HepG2 (cell line): ENCODE data around the gene TNNT3. TPM values are rescaled to one million over a fixed set of nuclear protein-coding genes. Genes with fewer than 3 reads are reported as not detected.

Experiments used
- ADNP ChIP-seq: sonication (generic); formaldehyde crosslinking; IDR thresholded peaks from 2 replicates; pipeline ENCODE4 v1.4.0; 2020; ENCODE audit warnings: missing genetic modification reagents
- ARNT2 ChIP-seq: sonication (generic); formaldehyde crosslinking; IDR thresholded peaks from 2 replicates; pipeline ENCODE4 v1.8.0; 2022; ENCODE audit warnings: mild to moderate bottlenecking, low read depth, missing genetic modification reagents, moderate library complexity
- ELF3 ChIP-seq: IDR thresholded peaks from 2 replicates; pipeline ENCODE4 v1.6.1; 2016; ENCODE audit warnings: missing genetic modification reagents, missing compliant biosample characterization
- FOXA3 ChIP-seq: IDR thresholded peaks from 2 replicates; pipeline ENCODE4 v1.6.1; 2016; ENCODE audit warnings: missing genetic modification reagents, missing compliant biosample characterization
- FOXM1 ChIP-seq: sonication (generic); formaldehyde crosslinking; IDR thresholded peaks from 2 replicates; pipeline ENCODE4 v1.5.0; 2020; ENCODE audit warnings: missing genetic modification reagents
- GATA4 ChIP-seq: sonication (generic); IDR thresholded peaks from 2 replicates; pipeline ENCODE4 v1.6.1; 2016; ENCODE audit warnings: antibody characterized with exemption, low read depth, borderline replicate concordance
- GATAD2A ChIP-seq: IDR thresholded peaks from 2 replicates; pipeline ENCODE4 v1.6.1; 2016
- HDAC2 ChIP-seq: sonication (generic); formaldehyde crosslinking; IDR thresholded peaks from 2 replicates; pipeline ENCODE4 v1.4.0; 2020; ENCODE audit warnings: missing genetic modification reagents
- HNRNPH1 ChIP-seq: fragments of 200-400 bp; formaldehyde crosslinking; optimal IDR thresholded peaks from 2 replicates; pipeline ENCODE3; 2017; ENCODE audit warnings: mild to moderate bottlenecking, low read depth, low read length
- KLF16 ChIP-seq, 2 experiments: sonication (generic) in 1 of 2; formaldehyde crosslinking in 1 of 2; IDR thresholded peaks; 2 replicates each; pipeline versions ENCODE4 v1.6.1 to v1.8.0; 2016 to 2023; ENCODE audit warnings: missing genetic modification reagents in 2 of 2, missing compliant biosample characterization in 1 of 2
- KLF9 ChIP-seq: IDR thresholded peaks from 2 replicates; pipeline ENCODE4 v1.6.1; 2016; ENCODE audit warnings: low read depth
- MIXL1 ChIP-seq: IDR thresholded peaks from 2 replicates; pipeline ENCODE4 v1.6.1; 2016
- NR2F6 ChIP-seq, 2 experiments: IDR thresholded peaks; 2 replicates each; pipeline ENCODE4 v1.6.1; 2016; ENCODE audit warnings: antibody characterized with exemption in 1 of 2, mild to moderate bottlenecking in 1 of 2
- SAP130 ChIP-seq: IDR thresholded peaks from 2 replicates; pipeline ENCODE4 v1.6.1; 2016; ENCODE audit warnings: low read depth
- SOX5 ChIP-seq: IDR thresholded peaks from 2 replicates; pipeline ENCODE4 v1.6.1; 2016; ENCODE audit warnings: borderline replicate concordance
- STAG1 ChIP-seq: sonication (generic); formaldehyde crosslinking; IDR thresholded peaks from 2 replicates; pipeline ENCODE4 v1.4.0; 2020; ENCODE audit warnings: missing genetic modification reagents
- ZEB1 ChIP-seq: IDR thresholded peaks from 2 replicates; pipeline ENCODE4 v1.6.1; 2012; ENCODE audit warnings: mild to moderate bottlenecking, low read depth, inconsistent platforms; ENCODE audit not compliant: insufficient replicate concordance
- ZNF138 ChIP-seq: sonication (generic); formaldehyde crosslinking; IDR thresholded peaks from 2 replicates; pipeline ENCODE4 v1.5.0; 2020; ENCODE audit warnings: mild to moderate bottlenecking, low read depth, missing genetic modification reagents
- ZNF510 ChIP-seq: sonication (generic); formaldehyde crosslinking; IDR thresholded peaks from 2 replicates; pipeline ENCODE4 v1.4.0; 2020; ENCODE audit warnings: low read depth, mild to moderate bottlenecking, missing genetic modification reagents
- ZNF598 ChIP-seq: sonication (generic); formaldehyde crosslinking; IDR thresholded peaks from 2 replicates; pipeline ENCODE4 v1.5.1; 2020; ENCODE audit warnings: mild to moderate bottlenecking, missing genetic modification reagents, borderline replicate concordance
- ZNF615 ChIP-seq: sonication (generic); formaldehyde crosslinking; IDR thresholded peaks from 2 replicates; pipeline ENCODE4 v1.5.0; 2020; ENCODE audit warnings: mild to moderate bottlenecking, missing genetic modification reagents, borderline replicate concordance
- ZNF678 ChIP-seq: sonication (generic); formaldehyde crosslinking; IDR thresholded peaks from 2 replicates; pipeline ENCODE4 v1.4.0; 2020; ENCODE audit warnings: mild to moderate bottlenecking, missing genetic modification reagents
- polyA plus RNA-seq, 8 experiments: library from polyadenylated mRNA; depleted of rRNA in 3 of 8; stranded (reverse) in 7 of 8; unstranded in 1 of 8; fragments of >200 nt; fragmentation: Illumina TruSeq in 4 of 8; extraction: Trizol in 4 of 8; gene quantifications; 2 replicates each; pipeline versions ENCODE4 v1.2.1 to v1.2.3, GENCODE V29; 2011 to 2016; ENCODE audit warnings: low read depth in 4 of 8, missing spikeins in 1 of 8, mixed read lengths in 1 of 8; ENCODE audit not compliant: insufficient read depth in 1 of 8
- total RNA-seq, 5 experiments: library from RNA; depleted of rRNA; stranded (reverse); fragments of >200 nt; fragmentation: Illumina TruSeq; extraction: Trizol; gene quantifications; 2 replicates each; pipeline ENCODE4 v1.2.3, GENCODE V29; 2016; ENCODE audit warnings: low read depth in 1 of 5
- TF ChIP-seq, protein P1 (sequence below): sonication (generic); formaldehyde crosslinking; IDR thresholded peaks from 2 replicates; pipeline ENCODE4 v1.5.1; 2020; ENCODE audit warnings: mild to moderate bottlenecking, missing genetic modification reagents, moderate library complexity
- TF ChIP-seq, protein P2 (sequence below): IDR thresholded peaks from 2 replicates; pipeline ENCODE4 v1.4.0; 2020; ENCODE audit warnings: mild to moderate bottlenecking, missing genetic modification reagents
- TF ChIP-seq, protein P3 (sequence below): sonication (generic); formaldehyde crosslinking; IDR thresholded peaks from 2 replicates; pipeline ENCODE4 v1.4.0; 2020; ENCODE audit warnings: missing genetic modification reagents, mild to moderate bottlenecking, borderline replicate concordance
- TF ChIP-seq, protein P4 (sequence below): IDR thresholded peaks from 2 replicates; pipeline ENCODE4 v1.6.1; 2012; ENCODE audit warnings: inconsistent platforms

TNNT3 gene
- total and polyA plus RNA-seq, 2 of the 13 experiments (the other 11 are each of a cell fraction or from before 2014, with no cell fraction given), result not detected

DNA sequence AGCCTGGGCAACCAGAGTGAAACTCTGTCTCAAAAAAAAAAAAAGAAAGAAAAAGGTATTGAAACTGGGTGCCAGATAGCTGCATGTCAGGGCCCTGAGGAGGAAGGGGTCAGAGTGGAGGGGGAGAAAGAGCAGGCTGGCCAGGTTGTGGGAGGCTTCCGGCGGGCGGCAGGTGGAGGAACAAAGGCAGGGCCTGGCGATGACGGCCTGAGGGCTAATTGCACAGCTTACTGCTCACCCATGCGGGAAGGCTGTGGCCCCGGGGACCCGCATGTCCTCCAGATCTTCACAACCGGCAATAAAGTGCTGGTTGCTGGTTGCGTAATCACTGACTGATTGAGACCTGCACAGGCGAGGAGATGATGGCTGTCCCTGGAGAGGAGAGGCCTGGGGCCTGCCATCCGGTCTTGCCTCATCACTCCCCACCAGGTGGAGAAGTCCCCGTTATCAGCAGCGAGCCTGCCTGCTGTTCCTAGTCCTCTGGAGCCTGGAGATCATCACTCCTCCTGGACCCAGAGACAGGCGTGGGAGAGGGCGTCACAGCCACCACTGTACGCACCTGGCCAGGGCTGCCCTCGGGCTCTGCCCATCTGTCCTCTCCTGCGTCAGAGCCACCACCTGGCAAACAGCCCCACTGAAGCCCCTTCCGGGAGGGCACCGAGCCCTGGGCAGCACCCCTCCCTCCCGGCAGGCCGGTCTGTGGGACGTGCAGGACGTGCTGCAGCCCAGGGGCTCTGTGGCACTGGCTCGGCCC is 59.4 kb downstream of the TNNT3 start (continued):
- TF ChIP-seq GATA4 (no peak), SOX5 (CRISPR knock-in tag) (peak; percentile 30; the same call in 1 of the 2 replicates), HDAC2 (CRISPR knock-in tag) (0 out of 2 replicates have a peak, but pooled peaks have one; percentile 35), KLF16 (CRISPR knock-in tag; IDR thresholded peaks at IDR 0.05) (no peak), KLF9 (no peak), MIXL1 (0 out of 2 replicates have a peak, but pooled peaks have one; percentile 23), FOXM1 (CRISPR knock-in tag) (no peak), ARNT2 (CRISPR knock-in tag) (no peak), SAP130 (CRISPR knock-in tag) (peak; percentile 46; the same call in 1 of the 2 replicates), ELF3 (CRISPR knock-in tag) (0 out of 2 replicates have a peak, but pooled peaks have one; percentile 16), ZNF678 (CRISPR knock-in tag) (no peak), ZNF598 (no peak), HNRNPH1 (no peak), STAG1 (CRISPR knock-in tag) (peak; percentile 10; the same call in 1 of the 2 replicates), ZEB1 (no peak), ADNP (no peak), NR2F6 (IDR thresholded peaks at IDR 0.05) (no peak), NR2F6 (CRISPR knock-in tag; IDR thresholded peaks at IDR 0.05) (peak; percentile 41; the same call in 1 of the 2 replicates), GATAD2A (peak; percentile 73), ZNF510 (CRISPR knock-in tag) (no peak), ZNF615 (CRISPR knock-in tag) (no peak), ZNF138 (CRISPR knock-in tag) (no peak), FOXA3 (CRISPR knock-in tag) (0 out of 2 replicates have a peak, but pooled peaks have one; percentile 24)
- TF ChIP-seq, protein P1, sequence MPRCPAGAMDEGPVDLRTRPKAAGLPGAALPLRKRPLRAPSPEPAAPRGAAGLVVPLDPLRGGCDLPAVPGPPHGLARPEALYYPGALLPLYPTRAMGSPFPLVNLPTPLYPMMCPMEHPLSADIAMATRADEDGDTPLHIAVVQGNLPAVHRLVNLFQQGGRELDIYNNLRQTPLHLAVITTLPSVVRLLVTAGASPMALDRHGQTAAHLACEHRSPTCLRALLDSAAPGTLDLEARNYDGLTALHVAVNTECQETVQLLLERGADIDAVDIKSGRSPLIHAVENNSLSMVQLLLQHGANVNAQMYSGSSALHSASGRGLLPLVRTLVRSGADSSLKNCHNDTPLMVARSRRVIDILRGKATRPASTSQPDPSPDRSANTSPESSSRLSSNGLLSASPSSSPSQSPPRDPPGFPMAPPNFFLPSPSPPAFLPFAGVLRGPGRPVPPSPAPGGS (CRISPR knock-in tag), result no peak
- TF ChIP-seq, protein P2, sequence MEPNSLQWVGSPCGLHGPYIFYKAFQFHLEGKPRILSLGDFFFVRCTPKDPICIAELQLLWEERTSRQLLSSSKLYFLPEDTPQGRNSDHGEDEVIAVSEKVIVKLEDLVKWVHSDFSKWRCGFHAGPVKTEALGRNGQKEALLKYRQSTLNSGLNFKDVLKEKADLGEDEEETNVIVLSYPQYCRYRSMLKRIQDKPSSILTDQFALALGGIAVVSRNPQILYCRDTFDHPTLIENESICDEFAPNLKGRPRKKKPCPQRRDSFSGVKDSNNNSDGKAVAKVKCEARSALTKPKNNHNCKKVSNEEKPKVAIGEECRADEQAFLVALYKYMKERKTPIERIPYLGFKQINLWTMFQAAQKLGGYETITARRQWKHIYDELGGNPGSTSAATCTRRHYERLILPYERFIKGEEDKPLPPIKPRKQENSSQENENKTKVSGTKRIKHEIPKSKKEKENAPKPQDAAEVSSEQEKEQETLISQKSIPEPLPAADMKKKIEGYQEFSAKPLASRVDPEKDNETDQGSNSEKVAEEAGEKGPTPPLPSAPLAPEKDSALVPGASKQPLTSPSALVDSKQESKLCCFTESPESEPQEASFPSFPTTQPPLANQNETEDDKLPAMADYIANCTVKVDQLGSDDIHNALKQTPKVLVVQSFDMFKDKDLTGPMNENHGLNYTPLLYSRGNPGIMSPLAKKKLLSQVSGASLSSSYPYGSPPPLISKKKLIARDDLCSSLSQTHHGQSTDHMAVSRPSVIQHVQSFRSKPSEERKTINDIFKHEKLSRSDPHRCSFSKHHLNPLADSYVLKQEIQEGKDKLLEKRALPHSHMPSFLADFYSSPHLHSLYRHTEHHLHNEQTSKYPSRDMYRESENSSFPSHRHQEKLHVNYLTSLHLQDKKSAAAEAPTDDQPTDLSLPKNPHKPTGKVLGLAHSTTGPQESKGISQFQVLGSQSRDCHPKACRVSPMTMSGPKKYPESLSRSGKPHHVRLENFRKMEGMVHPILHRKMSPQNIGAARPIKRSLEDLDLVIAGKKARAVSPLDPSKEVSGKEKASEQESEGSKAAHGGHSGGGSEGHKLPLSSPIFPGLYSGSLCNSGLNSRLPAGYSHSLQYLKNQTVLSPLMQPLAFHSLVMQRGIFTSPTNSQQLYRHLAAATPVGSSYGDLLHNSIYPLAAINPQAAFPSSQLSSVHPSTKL (CRISPR knock-in tag), result 0 out of 2 replicates have a peak, but pooled peaks have one; percentile 10
- TF ChIP-seq, protein P3, sequence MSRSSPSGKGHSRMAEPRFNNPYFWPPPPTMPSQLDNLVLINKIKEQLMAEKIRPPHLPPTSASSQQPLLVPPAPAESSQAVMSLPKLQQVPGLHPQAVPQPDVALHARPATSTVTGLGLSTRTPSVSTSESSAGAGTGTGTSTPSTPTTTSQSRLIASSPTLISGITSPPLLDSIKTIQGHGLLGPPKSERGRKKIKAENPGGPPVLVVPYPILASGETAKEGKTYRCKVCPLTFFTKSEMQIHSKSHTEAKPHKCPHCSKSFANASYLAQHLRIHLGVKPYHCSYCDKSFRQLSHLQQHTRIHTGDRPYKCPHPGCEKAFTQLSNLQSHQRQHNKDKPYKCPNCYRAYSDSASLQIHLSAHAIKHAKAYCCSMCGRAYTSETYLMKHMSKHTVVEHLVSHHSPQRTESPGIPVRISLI, result no peak
- TF ChIP-seq, protein P4, sequence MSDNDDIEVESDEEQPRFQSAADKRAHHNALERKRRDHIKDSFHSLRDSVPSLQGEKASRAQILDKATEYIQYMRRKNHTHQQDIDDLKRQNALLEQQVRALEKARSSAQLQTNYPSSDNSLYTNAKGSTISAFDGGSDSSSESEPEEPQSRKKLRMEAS, result no peak
